ENCODE measurements around the gene DMTF1.

- TF ChIP-seq, protein P1, sequence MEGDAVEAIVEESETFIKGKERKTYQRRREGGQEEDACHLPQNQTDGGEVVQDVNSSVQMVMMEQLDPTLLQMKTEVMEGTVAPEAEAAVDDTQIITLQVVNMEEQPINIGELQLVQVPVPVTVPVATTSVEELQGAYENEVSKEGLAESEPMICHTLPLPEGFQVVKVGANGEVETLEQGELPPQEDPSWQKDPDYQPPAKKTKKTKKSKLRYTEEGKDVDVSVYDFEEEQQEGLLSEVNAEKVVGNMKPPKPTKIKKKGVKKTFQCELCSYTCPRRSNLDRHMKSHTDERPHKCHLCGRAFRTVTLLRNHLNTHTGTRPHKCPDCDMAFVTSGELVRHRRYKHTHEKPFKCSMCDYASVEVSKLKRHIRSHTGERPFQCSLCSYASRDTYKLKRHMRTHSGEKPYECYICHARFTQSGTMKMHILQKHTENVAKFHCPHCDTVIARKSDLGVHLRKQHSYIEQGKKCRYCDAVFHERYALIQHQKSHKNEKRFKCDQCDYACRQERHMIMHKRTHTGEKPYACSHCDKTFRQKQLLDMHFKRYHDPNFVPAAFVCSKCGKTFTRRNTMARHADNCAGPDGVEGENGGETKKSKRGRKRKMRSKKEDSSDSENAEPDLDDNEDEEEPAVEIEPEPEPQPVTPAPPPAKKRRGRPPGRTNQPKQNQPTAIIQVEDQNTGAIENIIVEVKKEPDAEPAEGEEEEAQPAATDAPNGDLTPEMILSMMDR (IDR thresholded peaks at IDR 0.05), result no peak
- no peak for TF ChIP-seq ZFX (IDR thresholded peaks at IDR 0.05; ENCODE audit: borderline replicate concordance)
These were observed 26.1 kb downstream of the DMTF1 start for GRCh38 chr7:87178320-87178719.

Measured in 22Rv1 (cell line).